Dermis microvascular lymphatic vessel endothelial cell (primary cell): Measurements from ENCODE around the gene PPP3R1. TPM values are rescaled to one million over a fixed set of nuclear protein-coding genes. Genes with fewer than 3 reads are reported as not detected.

Experiments used
- DNase-seq, 2 donors: peaks; one replicate each; pipeline versions ENCODE4 v3.0.0 to v3.0.0-alpha.2; 2010; ENCODE audit warnings: low read depth in 2 of 2
- total RNA-seq: library from RNA; depleted of rRNA; stranded (reverse); fragments of >200 nt; gene quantifications from 2 replicates; pipeline ENCODE4 v1.2.1, GENCODE V29; 2014

PPP3R1 gene
- total RNA-seq, 1 donor from 2014 or later = 16.6 TPM

- no peak for DNase-seq
These were observed 6.5 kb upstream of the PPP3R1 start for GRCh38 chr2:68258851-68259250.

GRCh38 chr2:68256093-68256450 is 3.7 kb upstream of the PPP3R1 start:
- peak in 1 of 2 donors; percentile 55 for DNase-seq

GRCh38 chr2:68253219-68254068 is 1.1 kb upstream of the PPP3R1 start:
- peak; percentile 15 to 36 for DNase-seq

GRCh38 chr2:68251855-68252399 is 405 bp downstream of the PPP3R1 start:
- DNase-seq = peak in 1 of 2 donors; percentile 40

- peak; percentile 64 to 89 for DNase-seq
These were observed 1.0 kb downstream of the PPP3R1 start for GRCh38 chr2:68251187-68251854.

GRCh38 chr2:68250652-68251186 is 1.6 kb downstream of the PPP3R1 start:
- no peak for DNase-seq

- no peak for DNase-seq
These were observed 2.1 kb downstream of the PPP3R1 start for GRCh38 chr2:68250196-68250595.

GRCh38 chr2:68248806-68249205 is 3.5 kb downstream of the PPP3R1 start:
- no peak for DNase-seq

- no peak for DNase-seq
These were observed 4.0 kb downstream of the PPP3R1 start for GRCh38 chr2:68248361-68248760.

- DNase-seq = no peak
These were observed 5.9 kb downstream of the PPP3R1 start for GRCh38 chr2:68246396-68246795.

GRCh38 chr2:68245672-68246071 is 6.7 kb downstream of the PPP3R1 start:
- no peak for DNase-seq

GRCh38 chr2:68245066-68245465 is 7.3 kb downstream of the PPP3R1 start:
- DNase-seq = no peak

GRCh38 chr2:68244456-68244855 is 7.9 kb downstream of the PPP3R1 start:
- DNase-seq = no peak

- no peak for DNase-seq
These were observed 10.6 kb downstream of the PPP3R1 start for GRCh38 chr2:68241732-68242131.

- no peak for DNase-seq
These were observed 11.9 kb downstream of the PPP3R1 start for GRCh38 chr2:68240446-68240845.

- peak; percentile 22 to 48 for DNase-seq
These were observed 13.1 kb downstream of the PPP3R1 start for GRCh38 chr2:68238955-68239822.

- no peak for DNase-seq
These were observed 14.3 kb downstream of the PPP3R1 start for GRCh38 chr2:68237976-68238580.

GRCh38 chr2:68237404-68237803 is 14.9 kb downstream of the PPP3R1 start:
- peak in 1 of 2 donors; percentile 53 for DNase-seq

GRCh38 chr2:68236876-68237275 is 15.5 kb downstream of the PPP3R1 start:
- no peak for DNase-seq

- DNase-seq = no peak
These were observed 16.1 kb downstream of the PPP3R1 start for GRCh38 chr2:68236103-68236734.
